ENCODE measurements around the gene ARSI. TPM values are rescaled to one million over a fixed set of nuclear protein-coding genes. Genes with fewer than 3 reads are reported as not detected.

Gene ARSI
- polyA plus RNA-seq, 1 of the 3 experiments (the other 2 are of a cell fraction), result 0.20 TPM

- TF ChIP-seq USF2 (IDR thresholded peaks at IDR 0.05; ENCODE audit: borderline replicate concordance, low read depth, low read length), result no peak
- TF ChIP-seq REST (IDR thresholded peaks at IDR 0.05; ENCODE audit: low read depth, low read length), result no peak
These were observed 9.4 kb downstream of the ARSI start (continued) for GRCh38 chr5:150293091-150293941.

GRCh38 chr5:150291388-150292385, 11.0 kb downstream of the ARSI start:
- 82% methylated on average over 5 of the region's 13 CpGs for WGBS (ENCODE audit: low lambda C conversion rate)
- Histone ChIP-seq H3K27me3 (ENCODE audit: insufficient read depth) (no peaks in the 10 kb centered on the region), H3K4me1 (ENCODE audit: control insufficient read depth in 1 of 2, insufficient read depth in 2 of 2, low read depth in 1 of 2, low read length in 1 of 2) (peaks cover 14 to 22% of the 10 kb centered on the region in 2 experiments; a peak in 3 of 4 replicates), H4K20me1 (ENCODE audit: insufficient read depth) (no peaks in the 10 kb centered on the region), H3F3A (replicated peaks; ENCODE audit: insufficient read depth) (no peaks in the 10 kb centered on the region), H3K4me2 (0 out of 2 replicates have a peak overlapping the region, but pooled peaks have one; percentile 15), H2AFZ (ENCODE audit: low read depth) (no peak overlapping the region), H3K36me3 (replicated peaks in 1 of 2; ENCODE audit: control insufficient read depth in 1 of 2, insufficient read depth in 2 of 2, low read length in 1 of 2) (no peaks in the 10 kb centered on the region), H3K79me2 (ENCODE audit: insufficient read depth) (no peaks in the 10 kb centered on the region), H3K9ac (no peak overlapping the region), H3K27ac (ENCODE audit: low read depth in 2 of 2, low read length in 1 of 2) (no peak overlapping the region), H3K9me2 (no peaks in the 10 kb centered on the region), H3K4me3 (ENCODE audit: low read depth in 2 of 2, low read length in 1 of 2) (no peak overlapping the region), H3K9me3 (no peaks in the 10 kb centered on the region)
- DNase-seq, result no peak
- ChIA-PET POLR2A (no interaction called here), CTCF (interaction anchor here (1.9 kb wide), 1 partner anchor 59 kb away, joined by 7 read pairs; no protein-coding TSS in a partner anchor)
- no peak for TF ChIP-seq FOXJ3 (CRISPR knock-in tag; IDR thresholded peaks at IDR 0.05)
- TF ChIP-seq CHD2 (IDR thresholded peaks at IDR 0.05; ENCODE audit: low read length, partially characterized antibody), result no peak
- TF ChIP-seq RFX5 (IDR thresholded peaks at IDR 0.05; ENCODE audit: low read length), result no peak
- TF ChIP-seq TAF1 (IDR thresholded peaks at IDR 0.05; ENCODE audit: borderline replicate concordance, low read depth, low read length), result no peak
- TF ChIP-seq JUND (IDR thresholded peaks at IDR 0.05), result no peak
- no peak for TF ChIP-seq PBX3 (IDR thresholded peaks at IDR 0.05)
- no peak for TF ChIP-seq USF1 (IDR thresholded peaks at IDR 0.05; ENCODE audit: borderline replicate concordance, low read depth)
- no peak for TF ChIP-seq NRF1 (IDR thresholded peaks at IDR 0.05; ENCODE audit: low read depth, low read length)
- no peak for TF ChIP-seq TCF12 (IDR thresholded peaks at IDR 0.05)
- no peak for TF ChIP-seq YY1 (IDR thresholded peaks at IDR 0.05; ENCODE audit: low read depth)
- TF ChIP-seq REST (IDR thresholded peaks at IDR 0.05; ENCODE audit: low read depth, low read length), result no peak
- TF ChIP-seq RCOR1 (IDR thresholded peaks at IDR 0.05; ENCODE audit: low read length), result no peak
- no peak for TF ChIP-seq MAX (IDR thresholded peaks at IDR 0.05; ENCODE audit: low read depth)
- no peak for TF ChIP-seq TEAD4 (IDR thresholded peaks at IDR 0.05; ENCODE audit: borderline replicate concordance, insufficient read depth)
